Epithelial cell of proximal tubule (primary cell): ENCODE measurements around the gene CXXC5. TPM values are rescaled to one million over a fixed set of nuclear protein-coding genes. Genes with fewer than 3 reads are reported as not detected.

Source experiments
- DNase-seq: peaks from one replicate; pipeline ENCODE4 v3.0.0-alpha.2; 2011; ENCODE audit warnings: low read depth
- H3K4me3 ChIP-seq: 2 replicates; pipeline ENCODE4 v1.5.1; 2011; ENCODE audit warnings: low read depth, mild to moderate bottlenecking, low read length
- total RNA-seq: library from RNA; depleted of rRNA; stranded (reverse); fragments of >200 nt; gene quantifications from 2 replicates; pipeline ENCODE4 v1.2.3, GENCODE V29; 2015
- TF ChIP-seq, protein P1 (sequence below): conservative IDR thresholded peaks from 2 replicates; pipeline ENCODE4 v1.5.1; 2012; ENCODE audit warnings: low read depth, mild to moderate bottlenecking, low read length

Gene CXXC5
- total RNA-seq, 1 donor from 2014 or later, result 56.4 TPM

DNA sequence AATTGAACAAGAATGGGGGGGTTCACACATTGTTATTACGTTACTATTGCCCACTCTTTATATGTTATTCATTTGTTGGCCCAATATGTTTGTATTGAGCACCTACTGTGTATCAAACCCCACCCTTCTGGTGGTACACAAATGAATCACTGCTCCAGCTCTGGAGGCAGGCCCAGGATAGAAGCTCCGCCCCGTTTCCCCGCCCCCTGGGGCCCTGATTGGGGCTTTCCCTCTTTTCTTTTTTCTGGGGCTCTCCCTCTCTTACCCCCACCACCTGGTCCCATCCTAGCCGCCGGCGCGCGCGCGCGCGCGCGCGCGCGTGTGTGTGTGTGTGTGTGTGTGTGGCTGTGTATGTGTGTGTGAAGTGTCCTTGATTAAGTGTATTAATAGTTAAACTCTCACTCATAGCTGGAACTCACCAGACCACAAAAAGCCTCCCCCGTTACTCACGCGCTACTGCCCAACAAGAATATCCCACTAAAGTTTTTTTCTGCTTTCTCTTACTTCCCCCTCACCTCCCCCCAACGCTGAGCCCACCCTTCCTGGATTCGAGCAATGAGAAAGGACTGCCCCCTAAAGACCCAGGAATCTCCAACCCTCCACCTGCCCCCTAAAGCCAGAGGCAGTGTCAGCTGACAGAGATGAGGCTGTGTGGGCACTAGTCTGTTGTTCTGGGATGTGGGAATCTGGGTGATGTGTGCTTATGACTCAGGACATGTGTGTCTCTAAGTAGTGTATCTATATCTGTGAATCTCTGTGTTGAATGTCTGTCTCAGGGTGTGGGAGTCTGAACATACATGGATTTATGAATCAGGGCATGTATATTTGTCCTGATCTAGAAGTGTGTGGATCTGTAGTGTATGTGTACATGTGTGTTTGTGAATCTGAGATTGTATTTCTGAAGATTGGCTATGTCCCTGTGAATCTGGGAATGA, 4.0 kb downstream of the CXXC5 start:
- peak overlapping the region; percentile 92 for H3K4me3 ChIP-seq
- peak; percentile 95 for DNase-seq
- TF ChIP-seq, protein P1, sequence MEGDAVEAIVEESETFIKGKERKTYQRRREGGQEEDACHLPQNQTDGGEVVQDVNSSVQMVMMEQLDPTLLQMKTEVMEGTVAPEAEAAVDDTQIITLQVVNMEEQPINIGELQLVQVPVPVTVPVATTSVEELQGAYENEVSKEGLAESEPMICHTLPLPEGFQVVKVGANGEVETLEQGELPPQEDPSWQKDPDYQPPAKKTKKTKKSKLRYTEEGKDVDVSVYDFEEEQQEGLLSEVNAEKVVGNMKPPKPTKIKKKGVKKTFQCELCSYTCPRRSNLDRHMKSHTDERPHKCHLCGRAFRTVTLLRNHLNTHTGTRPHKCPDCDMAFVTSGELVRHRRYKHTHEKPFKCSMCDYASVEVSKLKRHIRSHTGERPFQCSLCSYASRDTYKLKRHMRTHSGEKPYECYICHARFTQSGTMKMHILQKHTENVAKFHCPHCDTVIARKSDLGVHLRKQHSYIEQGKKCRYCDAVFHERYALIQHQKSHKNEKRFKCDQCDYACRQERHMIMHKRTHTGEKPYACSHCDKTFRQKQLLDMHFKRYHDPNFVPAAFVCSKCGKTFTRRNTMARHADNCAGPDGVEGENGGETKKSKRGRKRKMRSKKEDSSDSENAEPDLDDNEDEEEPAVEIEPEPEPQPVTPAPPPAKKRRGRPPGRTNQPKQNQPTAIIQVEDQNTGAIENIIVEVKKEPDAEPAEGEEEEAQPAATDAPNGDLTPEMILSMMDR, result no peak

DNA sequence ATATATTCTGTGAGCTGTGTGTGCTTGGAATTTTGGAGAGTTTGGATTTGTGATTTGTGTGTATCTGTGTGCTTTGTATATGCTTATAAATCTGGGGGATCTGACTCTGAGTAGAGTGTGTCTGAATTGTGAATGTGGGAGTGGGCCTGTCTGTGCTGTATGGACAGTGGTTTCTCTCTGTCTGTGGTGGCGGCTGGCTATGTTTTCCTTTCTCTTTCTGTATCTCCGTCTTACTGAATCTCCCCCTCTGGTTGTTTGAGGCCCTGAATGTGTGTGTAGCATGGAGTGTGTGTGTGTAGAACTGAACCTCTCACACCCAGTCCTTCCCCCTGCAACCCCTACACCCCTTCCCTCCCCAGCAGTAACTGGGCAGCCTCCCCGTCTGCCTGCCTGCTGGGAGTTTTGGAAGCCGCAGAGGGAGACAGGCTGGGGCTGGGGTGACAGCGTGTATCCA, 4.7 kb downstream of the CXXC5 start:
- TF ChIP-seq, protein P1, result no peak
- H3K4me3 ChIP-seq, result peak overlapping the region; percentile 92
- no peak for DNase-seq

DNA sequence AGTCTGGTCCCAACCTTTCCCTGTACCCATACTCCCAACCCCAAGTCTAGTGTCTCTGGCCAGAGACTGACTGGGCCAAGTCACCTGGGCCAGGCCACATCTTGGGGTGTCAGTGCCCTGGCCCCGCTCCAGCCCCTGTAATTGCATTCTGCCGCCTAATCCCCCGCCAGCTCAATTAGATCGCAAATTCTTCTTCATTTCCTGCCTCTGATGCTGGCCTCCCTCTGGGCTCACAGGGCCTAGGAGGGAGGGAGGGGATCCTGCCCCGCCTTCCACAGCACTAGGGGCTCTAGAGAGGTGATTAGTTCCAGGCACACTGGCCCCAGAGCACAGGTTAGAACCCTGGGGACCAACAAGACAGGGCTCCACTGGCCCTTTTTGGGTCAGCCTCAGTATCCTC, 5.5 kb downstream of the CXXC5 start:
- peak overlapping the region; percentile 92 for H3K4me3 ChIP-seq
- no peak for DNase-seq
- TF ChIP-seq, protein P1, result no peak

DNA sequence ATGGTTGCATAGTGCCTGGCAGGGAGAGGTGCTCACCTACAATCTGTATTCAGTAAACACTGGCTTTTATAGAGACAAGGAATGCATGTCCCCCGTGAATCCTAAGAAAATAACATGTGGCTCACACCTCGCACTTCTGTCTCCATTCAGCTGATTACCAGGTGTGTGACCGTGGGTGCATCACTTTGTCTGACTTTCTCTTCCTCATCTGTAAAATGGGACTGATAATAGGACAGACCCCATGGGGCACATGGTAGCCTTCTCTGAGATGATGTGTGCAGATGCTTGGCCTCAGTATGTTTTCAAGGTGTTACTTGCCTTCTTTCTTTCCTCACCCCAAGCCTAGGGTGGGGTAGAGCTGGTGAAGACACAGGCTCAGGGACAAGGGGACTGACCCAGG, 6.3 kb downstream of the CXXC5 start:
- TF ChIP-seq, protein P1, result no peak
- DNase-seq, result no peak
- H3K4me3 ChIP-seq, result no peak overlapping the region

DNA sequence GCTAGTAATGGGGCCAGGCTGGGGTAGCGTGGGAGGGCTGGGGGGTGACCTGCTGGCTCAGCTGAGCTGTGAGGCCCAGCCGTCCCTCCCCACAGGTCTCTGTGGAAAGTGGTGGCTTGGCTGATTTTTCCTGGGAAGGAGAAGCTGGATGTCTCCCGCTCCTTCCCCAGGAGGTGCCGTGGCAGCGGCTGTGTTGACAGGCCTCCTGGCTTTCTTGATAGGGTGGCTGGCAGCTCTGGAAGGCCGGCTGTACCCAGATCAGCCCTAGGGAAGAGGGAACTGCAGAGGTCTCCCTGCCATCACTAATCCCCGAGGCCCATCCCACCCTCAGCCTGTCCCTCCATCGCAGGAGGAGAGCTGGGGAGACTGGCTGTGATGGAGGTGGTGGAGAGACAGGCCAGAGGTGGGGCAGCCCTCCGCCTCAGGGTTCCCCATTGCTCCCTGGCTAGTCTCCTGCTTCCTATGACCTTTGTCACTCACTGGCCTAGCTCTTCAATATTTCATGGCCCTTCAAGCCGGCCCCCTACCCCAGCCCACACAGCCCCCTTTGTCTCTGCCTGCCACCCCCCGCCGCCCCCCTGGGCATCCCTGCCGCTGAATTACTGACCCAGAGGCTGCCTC, 6.8 kb downstream of the CXXC5 start:
- TF ChIP-seq, protein P1, result no peak
- no peak for DNase-seq
- H3K4me3 ChIP-seq, result no peak overlapping the region

DNA sequence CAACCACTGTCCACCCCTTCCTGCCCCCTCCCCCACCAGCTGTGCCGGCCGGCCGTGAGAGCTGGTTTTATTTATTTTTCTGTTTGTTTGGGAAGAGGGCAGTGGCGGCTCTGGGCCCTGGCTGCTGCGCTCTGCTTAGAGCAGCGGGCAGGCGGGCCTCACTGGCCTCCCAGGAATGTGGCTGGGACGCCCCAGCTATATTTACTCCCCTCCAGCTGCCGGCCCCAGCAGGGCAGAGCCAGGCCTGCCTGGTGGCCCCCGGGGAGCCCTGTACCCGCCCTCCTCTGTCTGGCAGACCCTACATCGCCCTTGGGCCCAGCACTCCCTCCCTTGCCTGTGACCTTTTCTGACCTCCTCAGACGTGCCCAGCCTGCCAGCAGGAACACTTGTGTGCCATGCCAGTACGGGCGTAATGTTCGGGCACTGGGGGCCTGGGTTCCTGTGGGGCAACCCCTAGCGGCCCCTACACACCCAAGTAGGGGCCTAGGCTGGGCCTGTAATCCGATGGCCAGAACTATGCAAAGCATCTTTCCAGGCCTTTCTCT, 7.7 kb downstream of the CXXC5 start:
- peak overlapping the region; percentile 3 for H3K4me3 ChIP-seq
- TF ChIP-seq, protein P1, result no peak
- DNase-seq, result no peak
